K562 (cell line): ENCODE measurements around the gene DNAJB12. TPM values are rescaled to one million over a fixed set of nuclear protein-coding genes. Genes with fewer than 3 reads are reported as not detected.

Experiments used
- CBX2 ChIP-seq: fragments of 200-600 bp; sonication (generic); IDR thresholded peaks from one replicate; pipeline ENCODE4 v1.6.1; 2012; ENCODE audit warnings: mild to moderate bottlenecking, low read length, inconsistent platforms; ENCODE audit not compliant: insufficient read depth, poor library complexity, severe bottlenecking
- EGR1 ChIP-seq: fragments of 450-650 bp; conservative IDR thresholded peaks from 2 replicates; pipeline ENCODE4 v1.6.1; 2017; ENCODE audit warnings: mild to moderate bottlenecking
- ESRRB ChIP-seq: fragments of 250-450 bp; sonication (Bioruptor Pico); IDR thresholded peaks from 2 replicates; pipeline ENCODE4 v1.5.0; 2020; ENCODE audit warnings: mild to moderate bottlenecking, moderate library complexity, borderline replicate concordance
- ETV6 ChIP-seq, 3 experiments: fragments of 150-350 bp in 1 of 3; sonication (generic) in 1 of 3; formaldehyde crosslinking in 1 of 3; IDR thresholded peaks; 2 replicates each; pipeline versions ENCODE4 v1.6.1 to v1.8.0; 2014 to 2022; ENCODE audit warnings: borderline replicate concordance in 2 of 3, low read depth in 2 of 3, antibody characterized with exemption in 1 of 3, low read length in 1 of 3, mild to moderate bottlenecking in 1 of 3, missing genetic modification reagents in 1 of 3
- KLF16 ChIP-seq: IDR thresholded peaks from 2 replicates; pipeline ENCODE4 v1.6.1; 2016; ENCODE audit warnings: antibody characterized with exemption
- MEIS2 ChIP-seq: fragments of 450-650 bp; IDR thresholded peaks from 2 replicates; pipeline ENCODE4 v1.6.1; 2014; ENCODE audit warnings: mild to moderate bottlenecking; ENCODE audit not compliant: partially characterized antibody
- MIER1 ChIP-seq: fragments of 450-650 bp; IDR thresholded peaks from 2 replicates; pipeline ENCODE4 v1.6.1; 2016; ENCODE audit warnings: antibody characterized with exemption, mild to moderate bottlenecking, low read depth
- NCOR1 ChIP-seq: fragments of 450-650 bp; IDR thresholded peaks from 2 replicates; pipeline ENCODE4 v1.6.1; 2016; ENCODE audit warnings: mild to moderate bottlenecking, moderate library complexity
- NR2C2 ChIP-seq, 2 experiments: fragments of 200-800 bp in 1 of 2; sonication (Bioruptor generic) in 1 of 2; sonication (generic) in 1 of 2; formaldehyde crosslinking in 1 of 2; IDR thresholded peaks; 2 replicates each; pipeline versions ENCODE4 v1.6.1 to v1.8.0; 2016 to 2022; ENCODE audit warnings: mild to moderate bottlenecking in 1 of 2, missing compliant biosample characterization in 1 of 2, missing genetic modification characterization in 1 of 2, missing genetic modification reagents in 1 of 2
- SMARCC2 ChIP-seq: fragments of 450-650 bp; IDR thresholded peaks from 2 replicates; pipeline ENCODE4 v1.6.1; 2017; ENCODE audit warnings: antibody characterized with exemption, moderate library complexity, mild to moderate bottlenecking, low read depth
- SMARCE1 ChIP-seq: fragments of 450-650 bp; IDR thresholded peaks from 2 replicates; pipeline ENCODE4 v1.7.1; 2016; ENCODE audit warnings: mild to moderate bottlenecking
- ZNF354B ChIP-seq: fragments of 250-450 bp; sonication (Bioruptor Pico); IDR thresholded peaks from 2 replicates; pipeline ENCODE4 v1.4.0; 2020
- polyA plus RNA-seq, 8 experiments: library from polyadenylated mRNA; depleted of rRNA in 4 of 8; stranded (reverse) in 5 of 8; unstranded in 3 of 8; fragments of >200 nt; fragmentation: Nextera tagmentation in 2 of 8; fragmentation: Illumina TruSeq in 1 of 8; extraction: Ambion mirVana in 2 of 8; extraction: Trizol in 1 of 8; gene quantifications; 2 replicates each; pipeline versions ENCODE4 v1.2.1 to v1.2.3, GENCODE V29; 2011 to 2014; ENCODE audit warnings: inconsistent platforms in 1 of 8, missing spikeins in 1 of 8
- total RNA-seq, 7 experiments: library from RNA; depleted of rRNA in 6 of 7; stranded (reverse); fragments of >200 nt in 6 of 7; fragmentation: Illumina TruSeq in 2 of 7; extraction: Trizol in 2 of 7; gene quantifications; 2 replicates each; pipeline versions ENCODE4 v1.2.1 to v1.2.3, GENCODE V29; 2011 to 2021; ENCODE audit warnings: low replicate concordance in 1 of 7
- TF ChIP-seq, protein P1 (sequence below): fragments of 450-650 bp; IDR thresholded peaks from 2 replicates; pipeline ENCODE4 v1.6.1; 2018; ENCODE audit not compliant: partially characterized antibody
- TF ChIP-seq, protein P2 (sequence below): fragments of 450-650 bp; conservative IDR thresholded peaks from 2 replicates; pipeline ENCODE4 v1.6.1; 2016; ENCODE audit warnings: missing genetic modification characterization, low read depth, mild to moderate bottlenecking, control low read depth, missing compliant biosample characterization
- TF ChIP-seq, protein P3 (sequence below): fragments of 250-450 bp; sonication (Bioruptor Pico); IDR thresholded peaks from 2 replicates; pipeline ENCODE4 v1.8.0; 2021; ENCODE audit warnings: moderate library complexity, mild to moderate bottlenecking, inconsistent platforms
- TF ChIP-seq, protein P4 (sequence below), 2 experiments: IDR thresholded peaks; 2 replicates each; pipeline ENCODE4 v1.6.1; 2011; ENCODE audit warnings: borderline replicate concordance in 1 of 2, control low read depth in 1 of 2, low read depth in 1 of 2, low read length in 1 of 2, mild to moderate bottlenecking in 1 of 2, mixed read lengths in 1 of 2, moderate library complexity in 1 of 2; ENCODE audit not compliant: insufficient read depth in 1 of 2, insufficient read length in 1 of 2, poor library complexity in 1 of 2, severe bottlenecking in 1 of 2; ENCODE audit errors: extremely low read depth in 1 of 2
- TF ChIP-seq, protein P5 (sequence below): fragments of 450-650 bp; IDR thresholded peaks from 2 replicates; pipeline ENCODE4 v1.6.1; 2016; ENCODE audit warnings: antibody characterized with exemption

Gene DNAJB12
- total and polyA plus RNA-seq, 9 of the 15 experiments (the other 6 are each of a cell fraction or from before 2014, with no cell fraction given): 3.5 to 31.5 (median 20.3) TPM

DNA sequence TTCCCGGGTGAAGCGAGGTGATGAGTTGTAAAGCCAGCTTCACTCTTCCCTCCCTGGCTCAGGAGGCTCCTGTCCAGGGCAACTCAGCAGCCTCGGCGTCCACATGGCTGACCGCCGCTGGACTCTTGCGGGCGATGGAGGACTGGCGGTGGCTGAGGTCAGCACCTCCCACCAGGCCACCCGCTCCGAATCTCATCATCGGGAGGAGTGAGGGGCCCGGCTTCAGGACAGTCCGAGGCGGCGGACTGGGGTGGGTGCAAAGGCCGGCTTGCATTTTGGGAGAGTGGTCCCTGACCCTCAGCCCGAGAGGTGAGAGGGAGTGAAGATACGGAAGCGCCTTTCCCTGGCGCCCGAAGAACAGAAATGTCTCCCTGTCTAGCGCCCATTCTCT, 759 bp downstream of the DNAJB12 start (continued):
- TF ChIP-seq ETV6 (IDR thresholded peaks at IDR 0.05; ENCODE audit: borderline replicate concordance in 1 of 2, low read depth in 2 of 2, low read length in 1 of 2) (no peak), ETV6 (CRISPR knock-in tag; IDR thresholded peaks at IDR 0.05; ENCODE audit: borderline replicate concordance) (0 out of 2 replicates have a peak, but pooled peaks have one; percentile 43), ZNF354B (CRISPR knock-in tag) (no peak), SMARCC2 (peak; percentile 29; the same call in 1 of the 2 replicates), NCOR1 (no peak), KLF16 (no peak), MIER1 (no peak), NR2C2 (CRISPR knock-in tag; IDR thresholded peaks at IDR 0.05) (no peak), NR2C2 (tag; IDR thresholded peaks at IDR 0.05) (no peak), CBX2 (no peak), SMARCE1 (0 out of 2 replicates have a peak, but pooled peaks have one; percentile 38), EGR1 (no peak), ESRRB (CRISPR knock-in tag) (no peak), MEIS2 (no peak)
- TF ChIP-seq, protein P1, sequence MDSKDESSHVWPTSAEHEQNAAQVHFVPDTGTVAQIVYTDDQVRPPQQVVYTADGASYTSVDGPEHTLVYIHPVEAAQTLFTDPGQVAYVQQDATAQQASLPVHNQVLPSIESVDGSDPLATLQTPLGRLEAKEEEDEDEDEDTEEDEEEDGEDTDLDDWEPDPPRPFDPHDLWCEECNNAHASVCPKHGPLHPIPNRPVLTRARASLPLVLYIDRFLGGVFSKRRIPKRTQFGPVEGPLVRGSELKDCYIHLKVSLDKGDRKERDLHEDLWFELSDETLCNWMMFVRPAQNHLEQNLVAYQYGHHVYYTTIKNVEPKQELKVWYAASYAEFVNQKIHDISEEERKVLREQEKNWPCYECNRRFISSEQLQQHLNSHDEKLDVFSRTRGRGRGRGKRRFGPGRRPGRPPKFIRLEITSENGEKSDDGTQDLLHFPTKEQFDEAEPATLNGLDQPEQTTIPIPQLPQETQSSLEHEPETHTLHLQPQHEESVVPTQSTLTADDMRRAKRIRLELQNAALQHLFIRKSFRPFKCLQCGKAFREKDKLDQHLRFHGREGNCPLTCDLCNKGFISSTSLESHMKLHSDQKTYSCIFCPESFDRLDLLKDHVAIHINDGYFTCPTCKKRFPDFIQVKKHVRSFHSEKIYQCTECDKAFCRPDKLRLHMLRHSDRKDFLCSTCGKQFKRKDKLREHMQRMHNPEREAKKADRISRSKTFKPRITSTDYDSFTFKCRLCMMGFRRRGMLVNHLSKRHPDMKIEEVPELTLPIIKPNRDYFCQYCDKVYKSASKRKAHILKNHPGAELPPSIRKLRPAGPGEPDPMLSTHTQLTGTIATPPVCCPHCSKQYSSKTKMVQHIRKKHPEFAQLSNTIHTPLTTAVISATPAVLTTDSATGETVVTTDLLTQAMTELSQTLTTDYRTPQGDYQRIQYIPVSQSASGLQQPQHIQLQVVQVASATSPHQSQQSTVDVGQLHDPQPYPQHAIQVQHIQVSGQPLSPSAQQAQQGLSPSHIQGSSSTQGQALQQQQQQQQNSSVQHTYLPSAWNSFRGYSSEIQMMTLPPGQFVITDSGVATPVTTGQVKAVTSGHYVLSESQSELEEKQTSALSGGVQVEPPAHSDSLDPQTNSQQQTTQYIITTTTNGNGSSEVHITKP: no peak
- TF ChIP-seq, protein P2, sequence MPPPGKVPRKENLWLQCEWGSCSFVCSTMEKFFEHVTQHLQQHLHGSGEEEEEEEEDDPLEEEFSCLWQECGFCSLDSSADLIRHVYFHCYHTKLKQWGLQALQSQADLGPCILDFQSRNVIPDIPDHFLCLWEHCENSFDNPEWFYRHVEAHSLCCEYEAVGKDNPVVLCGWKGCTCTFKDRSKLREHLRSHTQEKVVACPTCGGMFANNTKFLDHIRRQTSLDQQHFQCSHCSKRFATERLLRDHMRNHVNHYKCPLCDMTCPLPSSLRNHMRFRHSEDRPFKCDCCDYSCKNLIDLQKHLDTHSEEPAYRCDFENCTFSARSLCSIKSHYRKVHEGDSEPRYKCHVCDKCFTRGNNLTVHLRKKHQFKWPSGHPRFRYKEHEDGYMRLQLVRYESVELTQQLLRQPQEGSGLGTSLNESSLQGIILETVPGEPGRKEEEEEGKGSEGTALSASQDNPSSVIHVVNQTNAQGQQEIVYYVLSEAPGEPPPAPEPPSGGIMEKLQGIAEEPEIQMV (tag): no peak
- TF ChIP-seq, protein P3, sequence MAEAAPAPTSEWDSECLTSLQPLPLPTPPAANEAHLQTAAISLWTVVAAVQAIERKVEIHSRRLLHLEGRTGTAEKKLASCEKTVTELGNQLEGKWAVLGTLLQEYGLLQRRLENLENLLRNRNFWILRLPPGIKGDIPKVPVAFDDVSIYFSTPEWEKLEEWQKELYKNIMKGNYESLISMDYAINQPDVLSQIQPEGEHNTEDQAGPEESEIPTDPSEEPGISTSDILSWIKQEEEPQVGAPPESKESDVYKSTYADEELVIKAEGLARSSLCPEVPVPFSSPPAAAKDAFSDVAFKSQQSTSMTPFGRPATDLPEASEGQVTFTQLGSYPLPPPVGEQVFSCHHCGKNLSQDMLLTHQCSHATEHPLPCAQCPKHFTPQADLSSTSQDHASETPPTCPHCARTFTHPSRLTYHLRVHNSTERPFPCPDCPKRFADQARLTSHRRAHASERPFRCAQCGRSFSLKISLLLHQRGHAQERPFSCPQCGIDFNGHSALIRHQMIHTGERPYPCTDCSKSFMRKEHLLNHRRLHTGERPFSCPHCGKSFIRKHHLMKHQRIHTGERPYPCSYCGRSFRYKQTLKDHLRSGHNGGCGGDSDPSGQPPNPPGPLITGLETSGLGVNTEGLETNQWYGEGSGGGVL (CRISPR knock-in tag): no peak
- TF ChIP-seq, protein P4, sequence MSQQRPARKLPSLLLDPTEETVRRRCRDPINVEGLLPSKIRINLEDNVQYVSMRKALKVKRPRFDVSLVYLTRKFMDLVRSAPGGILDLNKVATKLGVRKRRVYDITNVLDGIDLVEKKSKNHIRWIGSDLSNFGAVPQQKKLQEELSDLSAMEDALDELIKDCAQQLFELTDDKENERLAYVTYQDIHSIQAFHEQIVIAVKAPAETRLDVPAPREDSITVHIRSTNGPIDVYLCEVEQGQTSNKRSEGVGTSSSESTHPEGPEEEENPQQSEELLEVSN (IDR thresholded peaks at IDR 0.05; ENCODE audit: borderline replicate concordance in 1 of 2, extremely low read depth in 1 of 2, insufficient read depth in 1 of 2, insufficient read length in 1 of 2, low read depth in 1 of 2, low read length in 1 of 2, poor library complexity in 1 of 2, severe bottlenecking in 1 of 2): no peak
- TF ChIP-seq, protein P5, sequence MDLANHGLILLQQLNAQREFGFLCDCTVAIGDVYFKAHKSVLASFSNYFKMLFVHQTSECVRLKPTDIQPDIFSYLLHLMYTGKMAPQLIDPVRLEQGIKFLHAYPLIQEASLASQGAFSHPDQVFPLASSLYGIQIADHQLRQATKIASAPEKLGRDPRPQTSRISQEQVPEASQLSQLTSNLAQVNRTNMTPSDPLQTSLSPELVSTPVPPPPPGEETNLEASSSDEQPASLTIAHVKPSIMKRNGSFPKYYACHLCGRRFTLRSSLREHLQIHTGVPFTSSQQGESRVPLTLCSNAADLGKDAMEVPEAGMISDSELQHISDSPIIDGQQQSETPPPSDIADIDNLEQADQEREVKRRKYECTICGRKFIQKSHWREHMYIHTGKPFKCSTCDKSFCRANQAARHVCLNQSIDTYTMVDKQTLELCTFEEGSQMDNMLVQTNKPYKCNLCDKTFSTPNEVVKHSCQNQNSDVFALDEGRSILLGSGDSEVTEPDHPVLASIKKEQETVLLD: no peak
